Activated CD8-positive, alpha-beta memory T cell treated with anti-CD3 and anti-CD28 coated beads, Interleukin-2, amount 50 U/mL, for 1 hour (primary cell): ENCODE measurements around the gene ARHGEF4.

Source experiments
- DNase-seq: peaks from one replicate; pipeline ENCODE4 v3.0.0-alpha.2; 2020; ENCODE audit errors: extremely low read depth

ARHGEF4 gene

GRCh38 chr2:131093006-131093695 is 256.4 kb downstream of the ARHGEF4 start, which contains the start of gene FAM168B:
FAM168B (minus strand) TSS chr2:131093460; CDS start chr2:131082646, 10,814 bp downstream.
- peak; percentile 50 for DNase-seq

GRCh38 chr2:131093696-131094462 is 257.2 kb downstream of the ARHGEF4 start:
- peak; percentile 31 for DNase-seq

- no peak for DNase-seq
Measured at GRCh38 chr2:131094463-131095281, 258.0 kb downstream of the ARHGEF4 start.
